Ectodermal cell (in vitro differentiated cells): ENCODE results near the gene HOXC4.

Experiments used
- H3K27ac ChIP-seq: 2 replicates; pipeline ENCODE4 v1.7.0; 2013; ENCODE audit warnings: mild to moderate bottlenecking, low read depth, low read length; ENCODE audit not compliant: insufficient read depth, poor library complexity, severe bottlenecking
- H3K27me3 ChIP-seq: 2 replicates; pipeline ENCODE4 v1.7.0; 2013; ENCODE audit warnings: mild to moderate bottlenecking, low read length; ENCODE audit not compliant: insufficient read depth, control insufficient read depth, poor library complexity, severe bottlenecking
- H3K36me3 ChIP-seq: one replicate; pipeline ENCODE4 v1.7.0; 2013; ENCODE audit warnings: low read length; ENCODE audit not compliant: control insufficient read depth, insufficient read depth
- H3K4me1 ChIP-seq: one replicate; pipeline ENCODE4 v1.7.0; 2013; ENCODE audit warnings: low read length; ENCODE audit not compliant: control insufficient read depth, insufficient read depth
- H3K4me3 ChIP-seq: 2 replicates; pipeline ENCODE4 v1.7.0; 2013; ENCODE audit warnings: low read depth, low read length, control low read depth; ENCODE audit not compliant: insufficient read depth
- H3K9me3 ChIP-seq: 2 replicates; pipeline ENCODE4 v1.7.0; 2013; ENCODE audit warnings: mild to moderate bottlenecking, low read length, moderate library complexity; ENCODE audit not compliant: control insufficient read depth
- WGBS, 2 experiments: methylation state at CpG; one replicate each; pipeline ENCODE4 v1.1.7; 2013; ENCODE audit warnings: missing lambda C conversion rate in 2 of 2; 5-methylcytosine and 5-hydroxymethylcytosine counted together

HOXC4 gene

GRCh38 chr12:54009171-54010052, 44.2 kb upstream of the HOXC4 start:
- H3K27ac ChIP-seq, result no peak overlapping the region
- no peak overlapping the region for H3K4me3 ChIP-seq

DNA sequence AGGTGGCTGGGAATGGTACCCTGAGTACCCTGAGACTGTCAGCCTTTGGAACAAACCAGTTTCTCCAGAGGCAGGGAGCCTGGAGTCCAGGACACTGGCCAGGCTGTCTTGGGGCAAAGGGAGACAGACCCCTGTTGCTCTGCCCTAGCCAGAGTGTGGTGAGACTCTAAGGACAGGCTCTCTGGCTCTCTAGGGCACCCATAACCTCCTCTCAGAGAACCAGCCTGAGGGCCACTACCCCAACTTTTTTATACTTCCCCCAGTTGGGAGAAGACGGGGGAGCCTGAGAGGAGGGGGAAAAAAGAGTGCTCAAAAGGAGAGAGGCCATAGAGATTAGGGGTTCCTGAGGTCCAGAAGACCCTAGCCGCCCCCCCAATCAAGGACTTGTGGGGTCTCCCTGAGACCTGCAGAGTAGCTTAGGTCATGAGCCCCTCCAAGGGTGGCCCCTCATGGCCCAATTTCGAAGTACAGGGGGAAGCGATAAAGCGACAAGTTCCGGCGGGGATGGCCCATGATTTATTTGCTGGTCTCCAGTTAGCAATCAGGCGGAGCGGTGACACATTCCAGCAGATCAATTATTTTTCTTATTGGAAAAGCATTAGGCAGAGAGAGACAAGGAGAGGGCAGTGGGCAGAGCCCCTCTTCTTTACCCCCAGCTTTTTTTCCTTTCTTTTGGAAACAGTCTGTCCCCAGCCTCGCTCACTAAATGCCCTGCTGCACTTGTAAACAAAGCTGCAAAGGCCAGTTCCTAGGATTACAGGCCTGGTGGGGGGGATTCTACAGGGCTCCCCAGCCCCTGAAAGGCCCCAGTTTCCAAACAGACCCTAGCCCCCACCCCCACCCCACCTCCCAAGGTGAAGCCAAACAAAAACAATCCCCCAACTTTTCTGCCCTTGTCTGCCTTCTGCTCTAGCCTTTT, 43.3 kb upstream of the HOXC4 start:
- Histone ChIP-seq H3K9me3 (no peaks in the 10 kb centered on the region), H3K4me1 (no peaks in the 10 kb centered on the region), H3K4me3 (no peak overlapping the region), H3K36me3 (no peaks in the 10 kb centered on the region), H3K27ac (no peak overlapping the region), H3K27me3 (peaks cover 100% of the 10 kb centered on the region)
- 10 to 17% methylated on average over 10 of the region's 10 CpGs for WGBS, 2 experiments

More at GRCh38 chr12:54009171-54010052, 44.2 kb upstream of the HOXC4 start:
- H3K9me3 ChIP-seq, result no peaks in the 10 kb centered on the region
- whole genome bisulfite sequencing, 2 experiments, result 4 to 5% methylated on average over 51 of the region's 51 CpGs
- H3K27me3 ChIP-seq, result peaks cover 100% of the 10 kb centered on the region
- no peaks in the 10 kb centered on the region for H3K4me1 ChIP-seq
- H3K36me3 ChIP-seq, result no peaks in the 10 kb centered on the region

DNA sequence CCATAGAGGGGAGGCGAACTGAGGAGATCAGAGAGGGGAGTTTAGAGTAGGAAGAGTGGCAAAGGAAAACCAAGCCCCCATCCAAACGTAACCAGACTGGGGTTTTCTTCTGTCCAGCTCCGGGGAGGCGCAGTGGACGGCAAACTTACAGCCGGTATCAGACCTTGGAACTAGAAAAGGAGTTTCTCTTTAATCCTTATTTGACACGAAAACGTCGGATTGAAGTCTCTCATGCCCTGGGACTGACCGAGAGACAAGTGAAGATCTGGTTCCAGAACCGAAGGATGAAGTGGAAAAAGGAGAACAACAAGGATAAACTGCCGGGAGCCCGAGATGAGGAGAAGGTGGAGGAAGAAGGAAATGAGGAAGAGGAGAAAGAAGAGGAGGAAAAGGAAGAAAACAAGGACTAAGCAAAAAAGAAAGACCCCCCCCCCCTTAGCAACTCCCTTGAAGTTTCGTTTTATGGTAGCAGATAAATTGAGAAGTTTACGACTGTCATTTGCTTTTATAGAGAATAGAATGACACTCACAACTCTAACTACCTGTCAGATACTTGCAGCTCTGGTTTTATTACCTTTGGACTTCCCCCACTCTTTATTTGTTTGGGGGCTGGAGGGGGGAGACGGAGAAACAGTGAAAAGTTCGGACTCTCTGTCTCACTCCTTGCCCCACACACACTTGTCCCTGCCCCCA, 42.5 kb upstream of the HOXC4 start:
- Histone ChIP-seq H3K27me3 (peaks cover 100% of the 10 kb centered on the region), H3K9me3 (no peaks in the 10 kb centered on the region), H3K4me3 (no peak overlapping the region)

GRCh38 chr12:54011665-54012532, 41.7 kb upstream of the HOXC4 start:
- WGBS, 2 experiments, result 18 to 20% methylated on average over 8 to 12 of the region's 14 CpGs
- Histone ChIP-seq H3K9me3 (no peaks in the 10 kb centered on the region), H3K4me3 (no peak overlapping the region), H3K27ac (no peak overlapping the region), H3K36me3 (no peaks in the 10 kb centered on the region), H3K27me3 (peaks cover 100% of the 10 kb centered on the region), H3K4me1 (no peaks in the 10 kb centered on the region)

More for the DNA sequence above, 42.5 kb upstream of the HOXC4 start:
- Histone ChIP-seq H3K27ac (no peak overlapping the region), H3K36me3 (no peaks in the 10 kb centered on the region), H3K4me1 (no peaks in the 10 kb centered on the region)
- WGBS, 2 experiments, result 4 to 7% methylated on average over 15 to 16 of the region's 17 CpGs

DNA sequence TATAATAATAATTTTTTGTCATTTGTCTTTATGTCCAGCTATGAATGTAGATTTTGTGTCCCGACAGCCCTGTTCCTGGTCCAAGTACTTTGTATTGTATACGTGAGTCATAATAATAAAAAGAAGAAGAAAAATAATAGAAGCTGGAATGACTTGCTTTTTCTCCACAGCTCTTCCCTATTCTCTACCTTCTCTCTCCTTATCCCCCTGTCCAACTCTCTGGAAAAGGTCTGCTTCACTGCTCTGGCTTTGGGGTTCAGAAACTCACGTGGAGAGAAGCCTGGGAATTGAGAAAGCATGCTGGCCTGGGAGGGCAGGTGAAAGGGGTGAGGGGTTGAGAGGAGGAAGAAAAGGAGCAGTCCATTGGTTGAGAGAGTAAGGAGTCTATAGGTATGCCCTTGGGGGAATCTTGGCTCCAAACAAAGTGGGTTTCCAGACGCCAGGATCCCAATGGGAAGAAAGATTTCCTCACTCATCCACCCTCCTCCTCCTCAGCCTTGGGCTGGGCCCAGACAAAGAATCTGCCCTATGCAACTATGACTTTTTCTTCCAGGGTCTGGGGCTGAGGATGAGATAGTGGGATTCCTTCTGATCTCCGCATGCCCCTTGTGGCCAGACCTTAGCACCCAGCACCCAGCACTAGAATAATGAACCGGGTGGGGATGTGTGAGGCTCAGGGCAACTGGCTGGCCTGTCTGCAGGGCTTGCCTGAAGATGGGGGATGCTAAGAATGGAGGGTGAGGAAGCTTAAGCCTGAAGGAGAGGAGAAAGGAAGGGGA, 40.8 kb upstream of the HOXC4 start:
- Histone ChIP-seq H3K9me3 (no peaks in the 10 kb centered on the region), H3K27me3 (peaks cover 100% of the 10 kb centered on the region), H3K4me1 (peaks cover 5% of the 10 kb centered on the region), H3K36me3 (no peaks in the 10 kb centered on the region), H3K4me3 (no peak overlapping the region), H3K27ac (no peak overlapping the region)
- WGBS, 2 experiments, result 9 to 23% methylated on average over 4 to 6 of the region's 6 CpGs

- WGBS, 2 experiments, result 5 to 7% methylated on average over 35 to 36 of the region's 36 CpGs
- Histone ChIP-seq H3K27me3 (peaks cover 100% of the 10 kb centered on the region), H3K27ac (no peak overlapping the region), H3K4me3 (no peak overlapping the region), H3K9me3 (no peaks in the 10 kb centered on the region), H3K36me3 (no peaks in the 10 kb centered on the region), H3K4me1 (peaks cover 10% of the 10 kb centered on the region)
These were observed 39.1 kb upstream of the HOXC4 start for GRCh38 chr12:54014377-54015017.

DNA sequence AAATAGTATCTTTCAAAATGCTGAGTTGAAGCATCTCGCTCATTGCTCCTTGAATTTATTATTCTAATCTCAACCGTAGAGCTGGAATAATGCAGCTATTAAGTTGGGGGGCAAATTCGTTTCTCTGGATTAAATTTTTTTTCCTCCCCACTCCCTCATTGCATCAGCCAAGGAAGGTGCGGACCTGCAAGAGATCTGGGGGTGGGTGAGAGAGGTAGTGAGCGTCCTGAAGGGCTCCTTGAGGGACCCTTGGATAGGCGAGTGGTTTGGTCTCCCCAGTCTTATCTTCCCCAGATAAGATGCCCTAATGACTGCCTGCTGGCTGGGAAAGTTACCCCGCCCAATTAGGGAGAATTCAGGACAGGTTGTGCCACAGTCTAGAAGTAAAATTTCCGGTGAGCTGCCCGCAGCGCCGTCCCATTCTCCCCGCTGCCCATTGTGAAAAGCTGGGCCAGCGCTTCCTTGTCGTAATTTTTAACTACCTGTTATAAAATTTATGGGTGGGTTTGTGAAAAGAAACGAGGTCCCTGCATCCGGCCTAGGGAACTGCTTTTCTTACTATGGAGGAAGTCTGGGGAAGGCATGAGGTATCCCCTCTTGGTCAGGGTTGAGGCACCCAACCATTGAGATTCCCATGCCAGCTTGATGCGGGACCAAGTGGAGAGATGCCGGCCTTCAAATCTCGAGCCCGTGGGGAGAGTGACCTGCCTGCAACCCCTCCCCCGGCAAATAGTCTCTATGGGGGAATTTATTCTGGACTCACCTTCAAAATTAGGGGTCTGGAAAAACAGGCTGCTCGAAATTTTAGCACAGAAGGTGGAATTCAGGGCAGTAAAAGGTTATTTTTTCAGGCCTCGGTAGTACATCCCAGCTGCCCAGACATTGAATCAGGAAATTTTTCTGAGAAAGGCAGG, 38.4 kb upstream of the HOXC4 start:
- H3K36me3 ChIP-seq, result no peaks in the 10 kb centered on the region
- H3K27ac ChIP-seq, result no peak overlapping the region
- no peaks in the 10 kb centered on the region for H3K9me3 ChIP-seq
- H3K4me1 ChIP-seq, result peaks cover 10% of the 10 kb centered on the region
- no peak overlapping the region for H3K4me3 ChIP-seq
- H3K27me3 ChIP-seq, result peaks cover 100% of the 10 kb centered on the region
- WGBS, 2 experiments, result 16 to 19% methylated on average over 23 of the region's 23 CpGs

GRCh38 chr12:54016051-54016450, 37.6 kb upstream of the HOXC4 start:
- 32 to 40% methylated on average over 2 of the region's 3 CpGs for WGBS, 2 experiments
- H3K4me3 ChIP-seq, result no peak overlapping the region
- H3K4me1 ChIP-seq, result peaks cover 10% of the 10 kb centered on the region

More at GRCh38 chr12:54016051-54016450, 37.6 kb upstream of the HOXC4 start:
- Histone ChIP-seq H3K36me3 (no peaks in the 10 kb centered on the region), H3K9me3 (no peaks in the 10 kb centered on the region), H3K27ac (no peak overlapping the region), H3K27me3 (peaks cover 100% of the 10 kb centered on the region)
